Cerebellar nuclear complex (tissue), 1 donor: ENCODE results near the gene FAM222A.

ENCODE experiments used
- DNase-seq, 2 experiments: peaks; one replicate each; lab custom pipeline; 2025; lab: John Stamatoyannopoulos, UW

FAM222A gene

DNA sequence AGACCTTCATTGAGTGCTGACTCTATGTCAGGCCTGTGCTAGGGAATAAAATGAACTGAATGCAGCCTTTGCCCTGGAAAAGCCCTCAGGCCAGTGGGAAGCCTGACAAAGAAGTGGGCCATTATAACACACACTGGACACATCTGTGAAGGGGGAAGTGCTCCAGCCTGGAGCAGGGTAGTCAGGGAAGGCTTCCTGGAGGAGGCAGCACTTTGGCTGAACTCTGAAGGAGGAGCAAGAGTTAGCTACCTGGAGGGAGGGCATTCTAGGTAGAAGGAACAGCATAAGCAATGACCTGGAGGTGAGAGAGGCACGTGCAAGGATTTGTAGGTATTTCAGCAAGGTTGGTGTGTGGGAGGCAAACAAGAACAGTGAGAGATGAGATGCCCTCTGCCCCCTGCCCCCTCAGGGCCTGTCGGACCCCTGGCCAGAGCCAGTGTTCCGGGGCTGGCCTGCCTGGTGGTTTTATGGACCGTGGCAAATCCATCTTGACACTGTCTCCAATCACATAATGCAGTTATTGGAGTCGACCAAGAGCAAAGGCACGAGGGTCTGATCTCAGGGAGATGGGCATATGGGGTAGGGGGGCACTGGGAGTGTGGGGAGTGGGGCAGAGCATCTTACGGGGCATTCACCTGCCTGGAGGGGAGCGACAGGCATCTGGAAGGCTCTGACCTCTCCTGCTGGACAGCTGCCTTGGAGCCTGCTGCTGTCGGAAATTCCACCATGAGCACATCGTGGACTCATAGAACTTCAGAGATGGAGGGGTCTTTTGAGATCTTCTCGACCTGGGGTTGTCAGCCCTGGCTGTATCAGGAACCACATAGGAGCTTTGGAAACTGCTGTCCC lies 2.7 kb upstream of the FAM222A start:
- DNase-seq, result no peak

DNA sequence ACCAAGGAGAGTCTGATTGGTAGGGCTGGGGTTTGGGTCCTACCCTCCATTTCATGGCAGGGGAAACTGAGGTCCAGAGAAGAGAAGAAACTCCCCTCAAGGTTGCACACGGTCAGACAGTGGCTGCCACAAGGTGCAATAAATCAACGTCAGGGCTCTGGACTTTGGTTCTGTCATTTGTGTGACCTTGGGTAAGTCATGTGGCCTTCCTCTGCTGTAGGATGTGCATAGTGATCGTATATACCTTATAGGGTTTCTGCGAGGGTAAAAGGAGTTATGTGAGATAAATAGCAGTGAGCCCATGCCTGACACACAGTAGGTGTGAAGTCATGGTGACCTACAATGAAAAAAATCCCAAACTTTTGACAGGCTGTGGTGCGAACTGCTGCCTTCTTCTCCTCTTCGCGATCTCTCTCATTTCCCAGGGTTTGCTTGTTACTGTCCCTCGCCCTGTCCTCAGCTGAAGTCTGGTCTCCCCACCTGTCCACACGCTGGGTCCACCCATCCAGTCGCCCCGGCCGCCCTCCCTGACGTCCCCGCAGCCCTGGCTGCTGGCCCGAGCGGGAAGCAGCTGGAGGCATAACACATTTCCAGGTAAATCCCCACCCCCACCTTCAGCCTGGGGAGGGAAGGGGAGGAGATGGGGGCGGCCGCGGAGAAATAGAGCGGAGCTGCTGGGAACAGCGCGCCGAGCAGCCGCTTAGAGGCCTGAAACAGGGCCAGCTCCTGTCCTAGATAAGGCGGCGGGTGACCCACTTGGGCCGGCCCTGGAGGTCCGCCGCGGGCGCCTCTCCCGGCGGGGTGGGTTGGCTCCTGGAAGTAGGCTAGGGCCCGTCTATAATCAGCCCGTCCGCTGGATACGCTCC lies 1.8 kb upstream of the FAM222A start:
- DNase-seq, result no peak

DNA sequence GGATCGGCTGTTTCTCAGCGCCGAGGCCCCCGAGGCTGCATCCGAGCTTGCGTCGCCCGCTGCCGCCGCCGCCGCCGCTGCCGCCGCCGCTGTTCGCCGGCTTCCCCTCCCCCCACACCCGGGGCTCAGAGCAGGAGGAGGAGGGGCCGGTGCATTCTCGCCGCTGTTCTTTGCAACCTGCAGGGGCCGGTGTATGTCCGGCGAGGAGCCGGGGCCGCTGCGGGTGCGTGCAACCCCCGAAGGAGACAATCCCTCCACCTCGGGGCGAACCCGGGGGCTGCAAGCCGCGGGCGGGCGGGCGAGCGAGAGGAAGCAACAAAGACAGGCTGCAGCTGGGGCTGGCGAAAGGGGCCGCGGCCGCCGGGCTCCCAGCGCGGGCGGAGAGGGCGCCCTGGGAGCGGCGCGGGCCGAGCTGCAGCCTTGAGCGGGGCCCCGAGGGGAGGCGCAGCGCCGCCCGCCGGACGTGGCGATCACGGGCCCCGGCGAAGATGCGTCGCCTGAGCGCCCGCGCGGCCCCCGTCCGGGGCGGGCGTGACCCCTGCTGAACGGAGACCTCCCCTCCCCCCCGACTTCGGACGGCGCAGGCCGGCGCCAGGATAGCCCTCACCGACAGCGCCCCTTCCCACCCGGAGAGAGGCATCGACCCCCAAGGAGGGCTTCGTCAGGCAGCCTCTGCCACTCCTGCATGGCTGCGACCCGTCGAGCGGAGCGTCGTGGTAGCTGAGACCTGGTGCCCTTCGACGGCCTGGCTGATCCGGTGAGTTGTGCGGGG lies 702 bp downstream of the FAM222A start:
- DNase-seq, result peak in 1 of 2 experiments; percentile 4

DNA sequence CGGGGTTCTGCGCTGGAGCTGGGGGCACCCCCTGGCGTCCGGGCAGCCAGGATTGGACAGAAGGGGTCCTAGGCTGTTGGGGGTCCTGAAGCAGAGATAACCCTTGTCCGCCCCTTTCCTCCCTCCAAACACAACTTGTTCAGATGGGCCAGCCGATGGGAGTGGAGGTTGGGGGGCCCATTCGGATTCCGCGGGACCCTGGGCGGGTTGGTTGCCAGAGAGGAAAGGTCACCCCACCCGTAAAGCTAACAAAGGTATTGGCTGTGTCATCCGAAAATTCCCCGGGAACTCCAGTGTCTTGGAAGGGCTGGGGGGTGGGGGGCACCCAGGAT lies 1.3 kb downstream of the FAM222A start:
- DNase-seq, result no peak

DNA sequence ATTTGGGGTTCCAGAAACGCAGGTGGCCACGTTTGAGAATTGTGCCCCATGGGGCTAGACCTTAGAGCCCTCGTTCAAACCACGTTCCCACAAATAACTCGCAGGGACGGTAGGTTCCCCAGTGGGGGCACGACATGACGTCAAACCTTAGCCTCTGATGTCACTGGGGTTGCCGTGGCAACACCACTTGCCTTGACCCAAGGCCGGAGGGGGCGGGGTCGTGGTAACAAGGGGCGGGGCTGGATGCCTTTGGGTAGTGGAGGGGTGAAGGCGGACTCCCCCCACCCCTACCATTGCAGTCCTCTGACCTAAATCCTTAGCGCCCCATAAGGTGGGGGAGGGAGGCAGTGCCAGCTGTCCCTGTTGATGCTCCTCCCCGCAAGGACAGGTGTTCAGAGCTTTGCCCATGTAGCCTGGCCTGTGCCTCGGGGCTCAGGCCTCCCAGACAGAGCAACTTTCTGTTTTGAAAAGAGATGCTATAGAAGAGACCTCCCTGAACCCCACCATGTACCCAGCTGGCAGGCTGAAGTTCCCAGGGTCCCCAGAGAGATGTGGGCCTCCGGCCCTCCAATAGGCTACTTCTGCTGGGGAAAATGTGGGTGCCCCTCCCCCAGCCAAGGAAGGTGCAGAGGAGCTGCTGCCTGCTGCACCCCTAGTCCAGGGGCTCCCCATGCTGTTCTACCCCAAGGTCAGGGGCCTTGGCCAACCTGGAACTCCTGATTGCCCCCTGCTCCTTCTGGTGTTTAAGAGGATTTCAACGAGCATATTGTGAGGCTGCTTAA lies 1.9 kb downstream of the FAM222A start:
- no peak for DNase-seq

DNA sequence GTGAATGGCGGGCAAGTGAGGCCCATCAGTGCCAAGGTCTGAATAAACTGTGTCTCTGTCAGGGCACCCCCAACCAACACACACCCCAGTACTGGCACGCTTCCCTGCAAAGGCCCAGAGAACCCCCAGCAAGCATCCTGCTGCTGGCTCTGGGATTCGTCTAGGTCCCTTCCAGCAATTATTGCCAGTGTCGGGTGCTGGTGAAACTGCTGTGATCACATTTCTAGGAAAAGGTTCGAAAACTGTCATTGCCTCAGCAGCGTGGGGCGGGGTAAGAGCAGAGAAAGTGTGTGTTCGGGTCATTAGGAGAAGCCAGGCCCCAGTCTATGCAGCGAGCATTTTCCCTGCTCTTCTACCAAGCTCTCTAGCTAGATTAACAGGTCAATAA lies 2.5 kb downstream of the FAM222A start:
- DNase-seq, result peak in 1 of 2 experiments; percentile 35

DNA sequence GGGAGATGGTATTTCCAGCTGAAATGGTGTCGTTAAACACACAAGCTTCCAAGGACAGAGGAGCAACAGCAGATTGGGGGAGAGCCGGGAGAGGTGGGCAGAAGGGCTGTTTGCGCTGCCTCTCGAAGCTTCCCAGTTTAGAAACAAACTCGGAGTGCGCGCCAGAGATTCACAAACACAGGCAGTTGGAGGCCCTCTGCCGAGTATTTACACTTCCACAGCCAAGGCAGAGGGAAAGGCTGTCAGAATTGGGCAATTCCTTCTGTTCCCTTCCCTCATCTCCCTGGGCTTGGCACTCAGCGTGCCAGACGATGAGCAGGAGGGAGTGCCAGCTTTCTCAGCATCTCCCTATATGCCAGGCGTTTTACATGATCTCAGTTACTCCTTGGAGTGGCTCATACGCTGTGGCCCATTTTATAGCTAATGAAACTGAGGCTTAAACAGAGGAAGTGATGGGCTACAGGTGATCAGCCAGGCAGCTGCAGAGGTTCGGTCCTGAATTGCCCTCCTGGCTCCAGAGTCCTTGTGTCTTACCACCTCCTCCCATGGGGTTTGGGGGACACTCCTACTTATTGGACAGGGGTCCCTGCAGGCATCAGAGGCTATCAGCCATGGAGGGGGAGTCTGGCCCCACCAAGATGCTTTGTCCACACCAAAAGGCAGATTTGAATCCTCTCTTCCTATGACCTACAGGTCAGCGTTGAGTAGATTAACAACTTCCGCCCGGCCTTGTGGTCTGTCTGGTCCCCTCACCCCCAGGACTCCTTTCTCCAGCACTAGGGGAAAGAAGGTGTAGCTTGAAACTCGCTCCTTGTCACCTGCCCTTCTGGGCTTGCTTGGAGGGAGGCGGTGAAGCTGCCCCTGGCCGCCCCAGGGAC lies 3.1 kb downstream of the FAM222A start:
- DNase-seq, result peak; percentile 51 to 87

DNA sequence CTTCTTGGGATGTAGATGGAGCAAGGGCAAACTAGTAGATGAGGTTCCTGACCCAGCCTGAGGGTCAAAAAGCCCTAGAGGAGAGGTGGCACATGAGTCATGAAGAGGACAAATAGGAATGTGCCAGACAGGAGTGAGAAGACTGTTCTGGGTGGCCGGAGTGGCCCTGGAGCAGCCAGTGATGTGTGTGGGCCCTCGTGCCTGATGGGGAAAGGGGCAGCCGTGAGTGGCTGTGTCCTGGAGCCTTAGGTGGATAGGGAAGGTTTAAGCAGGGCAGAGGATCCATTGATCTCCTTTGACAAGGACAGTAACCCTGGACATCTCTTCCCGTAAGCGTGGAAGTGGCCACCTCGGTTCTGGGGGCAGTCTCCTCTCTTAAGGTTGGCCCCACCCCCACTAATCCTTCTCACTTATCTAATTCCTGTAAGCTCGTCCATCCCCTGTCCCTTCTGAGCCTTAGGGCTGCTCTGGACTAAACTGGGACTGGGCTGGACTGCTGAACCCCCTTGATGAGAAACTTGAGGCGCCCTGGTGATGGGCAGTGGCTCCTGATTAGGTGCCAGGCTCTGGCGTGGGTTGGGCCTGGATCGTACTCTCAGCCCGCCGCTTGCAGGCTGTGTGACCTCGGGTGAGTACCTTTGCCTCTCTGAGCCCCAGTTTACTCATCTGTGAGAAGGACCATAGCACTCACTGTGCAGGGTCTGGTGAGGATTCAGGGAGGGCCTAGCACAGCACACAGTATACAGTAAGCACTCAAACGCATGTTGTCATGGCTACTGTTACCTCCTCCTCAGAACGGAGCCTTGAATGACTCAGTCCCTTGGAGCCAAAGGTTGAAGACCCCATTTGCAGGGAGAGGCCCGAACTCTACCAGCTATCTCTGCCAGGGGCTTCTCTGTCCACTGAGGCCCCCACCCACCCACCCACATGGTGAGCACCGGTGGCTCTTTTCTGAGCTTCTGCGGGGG lies 4.0 kb downstream of the FAM222A start:
- DNase-seq, result no peak

DNA sequence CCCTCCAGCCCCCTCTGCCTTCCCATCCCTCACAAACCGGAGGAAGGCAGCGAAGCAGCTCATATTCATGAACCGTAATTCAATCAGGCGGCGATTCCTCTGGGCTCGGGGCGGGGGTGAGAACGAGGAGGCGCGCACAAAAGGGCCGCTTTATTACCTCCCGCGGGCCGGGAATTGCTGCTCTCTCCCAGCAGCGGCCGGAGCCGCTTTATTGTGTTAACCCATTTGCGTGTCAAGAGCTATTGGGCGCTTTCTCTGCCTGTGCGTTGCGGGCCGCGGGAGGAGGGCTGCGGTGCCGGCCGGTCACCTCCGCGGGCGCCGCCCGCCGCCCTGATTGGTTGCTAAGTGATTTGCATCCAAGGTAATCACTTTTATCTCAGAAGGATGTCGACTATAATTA lies 4.8 kb downstream of the FAM222A start:
- no peak for DNase-seq

DNA sequence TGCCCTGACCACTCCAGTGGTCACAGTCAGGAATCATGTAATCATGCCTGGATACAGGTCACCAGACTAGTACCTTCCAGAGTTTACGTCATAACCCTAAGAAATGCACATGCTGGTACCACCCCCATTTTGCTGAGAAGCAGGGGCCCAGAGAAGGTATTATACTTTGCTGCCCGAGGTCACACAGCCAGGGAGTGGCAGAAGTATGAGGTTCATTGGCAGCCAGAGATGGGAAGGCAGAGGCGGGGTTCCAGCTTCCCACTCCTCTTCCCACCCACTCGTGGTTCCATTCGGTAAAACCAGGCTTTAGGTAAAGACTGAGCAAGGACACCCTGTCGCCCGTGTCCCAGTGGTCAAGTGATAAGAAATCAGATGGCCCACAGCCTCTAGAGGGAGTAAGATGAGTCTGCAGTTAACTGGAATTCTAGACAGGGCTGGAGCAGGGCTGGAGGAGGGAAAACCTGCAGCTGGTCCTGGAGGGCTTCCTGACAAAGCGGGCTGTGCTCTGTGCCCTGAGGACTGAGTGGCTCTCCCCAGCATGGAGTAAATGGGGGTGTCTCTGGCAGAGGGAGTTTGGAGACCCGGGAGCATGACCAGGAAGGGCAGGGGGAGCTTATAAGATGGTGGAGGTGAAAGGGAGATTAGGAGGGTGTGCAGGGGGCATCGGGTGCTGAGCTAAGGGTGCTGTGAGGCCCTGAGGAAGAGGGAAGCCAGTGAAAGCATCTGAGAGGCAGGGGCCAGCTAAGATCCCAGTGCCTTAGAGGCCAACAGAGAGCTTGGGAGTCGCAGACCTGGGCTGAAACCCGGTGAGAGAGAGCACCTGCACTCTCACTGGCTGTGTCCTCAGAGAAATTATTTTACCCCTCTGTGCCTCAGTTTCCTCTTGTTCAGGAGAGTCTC lies 5.7 kb downstream of the FAM222A start:
- no peak for DNase-seq

DNA sequence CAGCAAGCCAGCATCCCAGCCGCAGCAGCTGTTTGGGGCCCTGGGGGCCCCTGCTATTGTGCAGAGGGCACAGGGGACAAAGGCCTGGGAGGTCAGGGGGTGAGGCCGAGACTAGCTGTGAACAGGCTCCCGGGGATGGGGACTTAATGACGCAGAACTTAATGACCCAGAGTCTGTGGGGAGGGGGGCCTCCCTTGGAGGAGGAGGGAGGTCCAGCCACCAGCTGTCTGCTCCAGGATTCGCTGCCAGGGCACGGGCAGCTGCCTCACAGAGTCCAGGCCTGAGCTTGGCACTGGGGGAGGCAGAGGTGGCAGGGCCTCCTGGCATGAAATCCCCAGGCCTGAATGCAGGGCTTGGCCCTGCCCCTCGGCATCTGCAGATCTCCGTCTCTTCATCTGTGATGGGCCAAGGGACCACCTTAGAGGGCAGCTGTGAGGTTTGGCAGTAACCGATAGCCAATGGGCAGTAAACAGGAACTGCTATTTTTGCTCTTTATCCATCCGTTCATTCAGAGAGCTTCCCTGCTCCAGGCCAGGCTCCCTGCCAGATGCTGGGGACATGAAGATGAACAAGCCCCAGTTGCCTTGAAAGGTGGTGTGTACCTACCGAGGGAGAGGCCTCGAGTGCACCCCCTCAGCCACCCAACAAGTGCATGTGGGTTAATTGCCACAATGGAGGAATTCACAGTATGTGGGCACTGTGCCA lies 6.7 kb downstream of the FAM222A start:
- DNase-seq, result no peak

DNA sequence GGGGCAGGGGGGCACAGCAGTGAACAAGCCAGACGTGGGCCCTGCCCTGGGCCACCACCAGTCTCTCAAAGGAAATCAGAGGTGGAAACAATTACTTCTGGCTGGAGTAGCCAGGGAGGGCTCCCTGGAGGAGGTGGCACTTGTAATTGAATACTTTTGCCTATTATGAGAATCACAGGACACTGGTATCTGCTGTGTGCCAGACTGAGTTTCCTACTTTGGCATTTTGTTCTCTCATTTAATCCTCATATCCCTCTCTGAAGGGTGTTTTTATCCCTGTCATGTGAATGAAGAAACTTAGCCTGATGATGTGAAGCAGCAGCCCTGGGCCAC lies 7.2 kb downstream of the FAM222A start:
- no peak for DNase-seq

DNA sequence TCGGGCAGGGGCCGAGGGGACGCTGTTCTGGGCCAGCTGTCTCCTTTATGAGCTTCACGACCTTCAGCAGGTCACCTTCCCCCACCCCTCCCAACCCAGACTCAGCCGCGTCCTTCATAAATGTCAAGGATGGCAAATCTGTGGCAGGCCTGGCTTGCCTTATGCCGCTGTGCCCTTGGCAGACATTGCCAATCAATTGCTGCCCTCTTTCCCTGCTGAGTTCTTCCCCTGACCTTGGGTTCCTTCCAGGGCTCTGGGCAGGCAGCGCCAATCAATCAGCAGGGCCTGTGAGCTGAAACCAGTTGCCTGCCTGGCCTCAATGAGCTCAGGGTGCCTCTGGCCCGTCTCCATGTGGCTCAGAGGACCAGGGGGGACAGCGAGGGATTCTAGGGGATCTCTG lies 7.7 kb downstream of the FAM222A start:
- no peak for DNase-seq

DNA sequence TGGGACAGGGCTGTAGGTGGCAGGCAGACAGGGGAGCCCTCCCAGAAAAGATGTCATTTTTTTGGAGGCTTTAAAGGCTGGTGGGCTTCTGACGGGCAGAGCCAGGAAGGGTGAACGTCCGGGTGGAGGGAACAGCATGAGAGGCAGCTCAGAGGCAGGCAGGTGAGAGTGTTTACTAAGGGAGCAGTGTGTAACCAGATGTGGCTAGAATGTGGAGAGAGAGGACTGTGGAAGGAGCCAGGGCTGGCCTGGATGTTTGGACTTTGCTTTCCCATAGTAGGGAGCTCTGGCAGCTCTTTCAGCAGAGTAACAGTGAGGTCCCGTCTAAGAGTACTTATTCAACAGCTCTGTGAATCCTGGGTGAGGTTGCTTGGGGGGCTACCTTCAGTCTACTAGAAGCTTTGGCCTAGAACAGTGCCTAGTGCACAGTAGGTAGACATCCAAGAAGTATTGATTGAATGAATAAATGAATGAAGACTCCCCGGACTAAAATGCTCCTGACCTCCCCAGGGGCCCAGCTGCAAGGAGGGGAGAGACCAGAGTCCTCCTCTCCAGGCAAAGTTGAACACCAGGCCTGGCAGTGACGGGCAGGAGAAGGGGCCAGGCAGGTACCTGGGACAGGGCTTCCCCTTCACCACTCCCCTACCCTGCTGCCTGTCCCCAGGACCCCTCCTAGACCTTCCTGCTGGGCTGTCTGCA lies 8.5 kb downstream of the FAM222A start:
- no peak for DNase-seq

DNA sequence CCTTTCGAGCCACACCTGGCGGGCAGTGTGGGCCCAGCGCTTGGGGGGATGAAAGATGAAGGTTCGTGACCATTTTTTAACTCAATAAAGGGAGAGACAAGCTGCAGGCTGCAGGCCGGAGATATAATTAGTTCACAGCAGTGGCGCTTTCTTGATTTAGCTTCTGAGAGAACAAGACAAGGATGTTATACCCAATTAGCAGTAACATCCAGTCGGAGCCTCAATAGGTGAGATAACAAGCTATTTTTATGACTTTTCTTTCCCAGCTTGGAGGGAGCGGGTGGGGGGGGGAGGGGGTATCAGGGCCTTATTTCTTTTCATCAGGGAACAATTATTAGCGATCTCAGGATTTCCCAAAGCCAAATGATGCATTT lies 9.1 kb downstream of the FAM222A start:
- DNase-seq, result no peak

DNA sequence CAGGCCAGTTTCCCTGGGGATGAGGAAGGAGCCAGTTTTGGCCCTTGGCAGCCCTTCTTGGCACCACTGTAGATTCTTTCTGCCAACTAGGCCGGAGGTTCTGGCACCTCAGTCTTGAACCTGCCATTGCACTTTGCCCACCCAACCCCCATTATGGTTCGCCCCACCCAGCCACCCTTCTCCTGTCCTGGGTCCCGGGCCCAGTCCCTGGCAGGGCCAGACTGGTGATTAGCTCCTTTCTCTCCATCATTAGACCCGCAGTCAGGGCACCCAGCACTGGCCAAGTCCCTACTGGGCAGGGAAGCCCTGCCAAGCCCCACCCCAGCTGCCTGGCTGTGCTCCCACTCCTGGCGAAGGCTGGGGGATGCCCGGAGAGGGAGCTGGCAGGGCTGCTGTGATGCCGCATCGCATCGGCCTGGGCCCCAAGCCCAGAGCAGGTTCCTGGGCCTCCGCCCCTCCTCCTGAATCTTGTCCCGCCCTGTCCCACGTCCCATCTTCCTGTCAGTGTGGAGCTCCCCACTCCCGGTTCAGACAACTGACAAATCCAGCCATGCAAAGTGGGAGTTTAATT lies 9.8 kb downstream of the FAM222A start:
- peak in 1 of 2 experiments; percentile 21 for DNase-seq

DNA sequence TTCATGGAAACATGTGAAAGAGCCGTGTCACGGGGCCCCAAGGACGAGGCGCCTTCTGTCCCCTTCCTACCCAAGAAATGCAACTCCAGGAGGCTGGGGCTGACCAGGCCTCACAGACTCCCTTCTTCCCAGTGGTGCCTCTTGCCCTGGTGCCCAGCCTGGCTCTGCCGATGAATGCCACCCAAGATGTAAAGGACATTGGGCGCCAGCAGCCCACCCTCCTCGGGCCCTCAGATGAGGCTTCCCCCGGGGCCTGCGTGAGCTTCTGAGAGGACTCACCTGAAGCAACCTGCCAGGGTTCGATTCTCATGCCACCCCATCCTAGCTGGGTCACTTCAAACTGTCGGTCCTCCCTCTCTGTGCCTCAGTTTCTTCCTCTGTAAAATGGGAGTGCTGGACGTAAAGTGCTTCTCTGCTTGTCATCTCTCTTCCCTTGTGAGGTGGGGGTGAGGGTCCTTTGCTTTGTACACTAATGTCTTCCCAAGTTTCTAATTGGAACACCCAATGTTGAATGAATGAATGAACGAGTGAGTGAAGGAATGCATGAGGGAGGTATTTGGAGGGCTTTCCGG lies 10.8 kb downstream of the FAM222A start:
- no peak for DNase-seq
